8988T (cell line): Measurements from ENCODE around the gene ANAPC1.
"Not testable (repeated sequence)": the region's sequence is repeated elsewhere in the genome, so short reads cannot be mapped to it uniquely, and the experiment has no call there.

ENCODE experiments used
- DNase-seq: peaks from one replicate; pipeline ENCODE4 v3.0.0; 2011

Gene ANAPC1, protein sequence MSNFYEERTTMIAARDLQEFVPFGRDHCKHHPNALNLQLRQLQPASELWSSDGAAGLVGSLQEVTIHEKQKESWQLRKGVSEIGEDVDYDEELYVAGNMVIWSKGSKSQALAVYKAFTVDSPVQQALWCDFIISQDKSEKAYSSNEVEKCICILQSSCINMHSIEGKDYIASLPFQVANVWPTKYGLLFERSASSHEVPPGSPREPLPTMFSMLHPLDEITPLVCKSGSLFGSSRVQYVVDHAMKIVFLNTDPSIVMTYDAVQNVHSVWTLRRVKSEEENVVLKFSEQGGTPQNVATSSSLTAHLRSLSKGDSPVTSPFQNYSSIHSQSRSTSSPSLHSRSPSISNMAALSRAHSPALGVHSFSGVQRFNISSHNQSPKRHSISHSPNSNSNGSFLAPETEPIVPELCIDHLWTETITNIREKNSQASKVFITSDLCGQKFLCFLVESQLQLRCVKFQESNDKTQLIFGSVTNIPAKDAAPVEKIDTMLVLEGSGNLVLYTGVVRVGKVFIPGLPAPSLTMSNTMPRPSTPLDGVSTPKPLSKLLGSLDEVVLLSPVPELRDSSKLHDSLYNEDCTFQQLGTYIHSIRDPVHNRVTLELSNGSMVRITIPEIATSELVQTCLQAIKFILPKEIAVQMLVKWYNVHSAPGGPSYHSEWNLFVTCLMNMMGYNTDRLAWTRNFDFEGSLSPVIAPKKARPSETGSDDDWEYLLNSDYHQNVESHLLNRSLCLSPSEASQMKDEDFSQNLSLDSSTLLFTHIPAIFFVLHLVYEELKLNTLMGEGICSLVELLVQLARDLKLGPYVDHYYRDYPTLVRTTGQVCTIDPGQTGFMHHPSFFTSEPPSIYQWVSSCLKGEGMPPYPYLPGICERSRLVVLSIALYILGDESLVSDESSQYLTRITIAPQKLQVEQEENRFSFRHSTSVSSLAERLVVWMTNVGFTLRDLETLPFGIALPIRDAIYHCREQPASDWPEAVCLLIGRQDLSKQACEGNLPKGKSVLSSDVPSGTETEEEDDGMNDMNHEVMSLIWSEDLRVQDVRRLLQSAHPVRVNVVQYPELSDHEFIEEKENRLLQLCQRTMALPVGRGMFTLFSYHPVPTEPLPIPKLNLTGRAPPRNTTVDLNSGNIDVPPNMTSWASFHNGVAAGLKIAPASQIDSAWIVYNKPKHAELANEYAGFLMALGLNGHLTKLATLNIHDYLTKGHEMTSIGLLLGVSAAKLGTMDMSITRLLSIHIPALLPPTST (N-terminal part only)

DNA sequence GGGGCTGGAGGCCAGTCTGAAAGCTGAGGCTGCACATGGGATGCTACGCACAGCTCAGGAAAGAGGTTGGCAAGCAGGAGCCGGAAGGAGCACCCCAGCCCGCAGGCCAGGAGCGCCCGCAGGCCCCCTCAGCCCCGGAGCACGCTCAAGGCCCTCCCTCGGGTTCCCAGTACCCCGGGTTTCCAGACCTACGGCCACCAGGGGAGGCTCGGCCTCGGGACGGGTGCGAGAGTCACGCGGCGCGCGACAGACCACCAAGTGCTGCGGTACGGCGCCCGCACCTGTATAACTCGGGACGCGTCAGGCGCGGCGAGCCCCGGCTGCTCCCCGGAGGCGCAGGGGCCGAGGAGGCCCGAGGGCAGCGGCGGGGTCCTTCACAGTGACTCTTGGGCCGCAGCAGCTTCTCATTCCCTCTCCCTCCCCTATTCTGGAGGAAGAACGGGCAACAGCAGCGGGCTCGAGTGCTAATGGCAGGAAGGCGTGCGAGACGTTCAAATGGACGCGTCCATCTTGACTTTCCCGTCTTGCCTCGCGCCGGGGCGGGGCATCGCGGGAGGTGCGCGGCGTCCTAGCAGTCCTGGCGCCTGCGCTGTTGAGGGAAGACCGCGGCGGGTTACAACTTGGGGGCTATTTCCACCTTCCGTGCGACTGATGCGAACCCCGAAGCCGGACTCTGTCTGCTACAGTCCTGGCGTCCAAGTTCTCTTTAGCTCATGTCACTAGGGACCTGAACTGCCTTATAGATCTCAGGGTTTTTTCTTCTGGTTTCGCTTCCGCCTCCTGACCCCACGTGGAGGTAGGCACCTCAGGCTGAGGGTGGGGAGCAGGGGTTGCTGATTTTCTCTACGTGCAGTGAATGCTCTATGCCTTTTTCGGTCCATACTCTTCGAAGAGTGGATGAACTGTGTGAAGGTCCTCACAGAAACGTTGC is at the start of gene ANAPC1:
ANAPC1 (minus strand) TSS at position 533 of the 931 bp plus-strand sequence. CDS start 3,368 bp downstream, outside the sequence.
- DNase-seq: peak; percentile 43

DNA sequence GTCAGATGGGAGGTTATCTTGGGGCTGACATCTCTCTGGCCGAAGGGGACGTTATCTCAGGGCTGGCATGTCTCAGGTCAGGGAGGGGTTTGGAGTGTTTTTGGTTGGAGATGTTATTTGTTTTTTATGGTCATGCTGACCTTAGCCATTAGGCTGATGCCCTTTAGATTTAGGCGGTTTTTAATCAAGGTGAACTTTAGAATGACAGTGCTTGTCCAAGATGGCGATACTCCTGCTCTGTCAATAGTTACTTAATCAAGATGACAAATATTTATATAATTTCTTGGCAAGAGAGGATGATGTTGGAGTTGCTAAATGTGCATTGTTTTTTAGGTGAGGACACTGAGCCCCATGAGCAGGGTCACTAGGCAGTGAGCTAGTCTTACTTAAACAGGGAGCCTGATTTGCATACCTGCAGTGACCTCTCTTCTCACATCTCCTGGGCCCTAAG is 48.9 kb upstream of the ANAPC1 start:
- no peak for DNase-seq

DNA sequence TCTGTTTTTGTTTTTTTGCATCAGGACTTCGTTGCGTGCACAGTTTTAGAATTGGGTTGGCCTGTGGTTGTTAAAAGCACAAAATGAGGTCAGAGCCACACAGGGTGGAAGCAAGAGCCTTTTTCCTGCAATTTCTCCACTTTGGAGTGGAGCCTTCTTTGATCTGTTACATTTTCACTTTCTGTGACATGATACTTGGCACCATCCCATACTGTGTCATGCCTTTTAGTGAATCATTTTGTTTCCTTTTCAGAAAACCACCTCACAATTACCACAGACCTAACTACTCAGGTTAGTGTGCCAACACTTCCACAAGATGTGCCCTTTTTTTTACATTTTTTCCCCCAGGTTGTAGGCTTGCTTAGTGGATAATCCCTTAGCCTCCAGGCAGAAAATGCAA is 46.9 kb upstream of the ANAPC1 start:
- no peak for DNase-seq

DNA sequence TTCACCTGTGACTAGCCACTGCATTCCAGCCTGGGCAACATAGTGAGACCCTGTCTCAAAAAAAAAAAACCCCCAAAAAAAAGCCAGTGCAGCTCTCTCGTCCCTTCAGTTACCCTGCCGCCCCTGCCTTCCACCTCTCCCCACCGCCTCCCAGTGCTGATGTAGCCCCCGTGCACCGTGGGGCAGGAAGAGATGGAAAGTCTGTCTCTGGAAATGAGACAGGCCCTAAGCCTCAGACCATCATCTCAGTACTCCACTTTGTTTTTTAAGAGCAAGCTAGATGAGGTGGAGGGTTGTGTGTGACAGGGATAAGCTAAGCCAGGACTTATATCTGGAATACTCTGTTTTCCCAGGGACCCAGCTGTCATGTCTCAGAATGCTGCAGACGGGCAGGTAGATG is 46.4 kb upstream of the ANAPC1 start:
- no peak for DNase-seq

DNA sequence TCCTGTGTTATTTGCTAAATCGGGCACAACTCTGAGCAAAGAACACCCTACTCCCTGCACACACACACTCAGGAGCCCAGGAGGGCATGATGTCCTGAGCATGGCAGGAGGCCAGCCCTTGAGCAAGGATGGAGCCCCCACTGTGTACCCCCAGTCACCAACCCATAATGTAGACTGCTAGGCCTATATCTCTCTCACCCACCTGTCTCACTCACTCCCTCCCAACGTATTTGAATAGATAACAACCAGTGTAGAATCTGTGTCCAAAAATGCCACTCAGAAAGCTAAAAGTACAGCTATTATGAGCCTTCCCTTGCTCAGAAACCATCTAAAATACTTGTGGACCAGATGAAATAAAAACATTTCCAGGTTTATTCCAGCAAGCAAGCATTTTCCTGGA is 43.7 kb upstream of the ANAPC1 start:
- no peak for DNase-seq

DNA sequence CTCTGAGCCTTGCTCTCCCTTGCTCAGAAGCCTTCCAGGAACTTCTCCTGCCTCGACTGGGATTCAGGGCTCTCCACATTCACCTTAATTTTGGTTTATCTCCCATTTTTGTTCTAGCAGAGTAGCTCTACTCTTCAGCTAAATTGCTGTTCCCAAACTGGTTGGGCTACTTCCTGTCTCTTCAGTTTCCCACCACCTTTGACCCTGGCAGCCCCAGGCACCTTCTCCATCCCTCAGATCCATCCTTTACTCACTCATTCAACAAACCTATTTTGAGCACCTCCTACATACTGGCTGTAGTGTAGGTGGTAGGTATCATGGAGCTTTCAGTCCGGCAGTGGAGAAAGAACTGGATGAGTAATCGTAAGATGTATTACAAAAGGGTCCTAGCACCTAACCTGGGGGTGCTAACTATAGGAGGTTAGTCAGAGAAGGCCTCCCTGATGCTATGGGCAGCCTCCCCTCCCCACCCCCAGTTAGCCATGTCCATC is 40.7 kb upstream of the ANAPC1 start:
- DNase-seq: no peak

DNA sequence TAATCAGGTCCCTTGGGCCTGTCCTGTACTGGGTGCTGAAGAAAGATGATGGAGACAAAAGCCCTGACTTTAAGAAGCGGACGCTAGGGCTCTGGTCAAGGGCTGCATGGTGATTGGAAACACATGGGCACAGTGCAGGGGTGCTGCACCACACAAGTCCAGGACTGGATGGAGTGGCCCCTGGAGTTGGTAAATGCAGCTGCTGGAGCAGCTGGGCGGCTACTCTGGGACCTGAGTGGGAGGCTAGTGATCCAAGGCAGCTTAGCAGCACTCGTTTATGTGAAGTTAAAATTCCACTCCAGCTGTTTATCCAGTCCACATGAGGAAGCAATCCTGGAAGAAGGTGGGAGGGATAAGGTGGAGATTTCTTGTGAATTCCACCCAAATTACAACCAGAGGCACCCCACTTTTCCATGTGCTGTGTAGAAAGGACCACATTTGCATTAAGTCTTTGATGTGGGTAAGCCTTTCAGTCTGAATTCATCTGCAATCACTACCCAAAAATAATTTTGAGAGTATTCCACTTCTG is 39.3 kb upstream of the ANAPC1 start:
- no peak for DNase-seq

DNA sequence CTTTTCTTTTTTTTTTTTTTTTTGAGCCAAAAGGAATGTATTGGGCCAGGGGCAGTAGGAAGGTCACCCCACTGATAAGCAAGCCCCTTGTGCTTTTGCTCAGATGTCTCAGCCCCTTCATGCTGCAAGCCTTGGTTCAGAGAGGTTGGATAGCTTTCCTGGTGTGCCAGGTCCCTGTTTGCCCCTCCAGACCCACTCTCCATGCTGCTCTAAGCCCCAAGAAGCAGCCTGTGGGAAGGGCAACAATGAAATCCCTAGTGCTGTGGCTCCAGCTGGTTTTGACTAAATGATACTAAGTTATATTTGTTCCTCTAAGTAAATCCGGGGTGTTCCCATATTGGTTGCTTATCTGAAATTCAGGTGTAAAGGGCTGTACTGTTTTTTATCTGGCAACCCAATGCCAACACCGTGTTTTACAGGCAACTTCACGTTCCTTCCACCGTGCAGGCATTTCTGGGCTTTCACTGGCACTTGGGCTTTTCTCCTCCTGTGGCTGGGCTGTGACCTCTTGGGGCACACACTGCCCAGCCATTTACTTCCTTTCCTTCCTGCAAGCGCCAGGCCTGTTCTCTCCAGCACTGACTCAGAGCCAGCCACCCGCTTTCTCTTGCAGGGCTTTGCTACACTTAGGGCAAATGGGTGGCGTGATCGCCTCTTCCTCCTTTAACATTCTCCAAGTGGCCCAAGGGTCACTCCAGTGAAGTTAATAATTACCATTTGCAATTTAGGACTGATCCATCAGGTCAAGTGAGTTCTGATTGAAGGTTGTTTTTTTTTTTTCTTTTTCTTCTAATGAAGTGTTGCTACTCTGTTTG is 36.0 kb upstream of the ANAPC1 start:
- DNase-seq: no peak

DNA sequence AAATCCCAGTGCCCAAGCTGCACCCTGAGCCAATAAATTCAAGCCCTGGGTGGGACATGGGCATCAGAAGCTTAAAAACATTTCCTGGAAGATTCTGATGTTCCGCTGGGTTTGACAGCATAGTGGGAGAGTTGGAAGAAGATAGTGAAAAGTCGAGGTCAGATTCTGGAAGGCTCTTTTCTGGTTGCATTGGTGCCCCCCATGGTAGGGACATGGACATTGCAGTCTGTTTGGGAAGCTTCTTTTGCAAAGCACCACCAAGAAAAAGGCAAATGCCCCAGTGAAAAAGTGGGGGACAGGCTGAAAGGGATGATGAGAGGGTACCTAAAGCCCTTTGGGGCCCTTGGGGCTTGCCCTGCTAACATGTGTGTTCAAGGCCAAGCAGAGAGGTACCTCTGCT is 35.4 kb upstream of the ANAPC1 start:
- no peak for DNase-seq

DNA sequence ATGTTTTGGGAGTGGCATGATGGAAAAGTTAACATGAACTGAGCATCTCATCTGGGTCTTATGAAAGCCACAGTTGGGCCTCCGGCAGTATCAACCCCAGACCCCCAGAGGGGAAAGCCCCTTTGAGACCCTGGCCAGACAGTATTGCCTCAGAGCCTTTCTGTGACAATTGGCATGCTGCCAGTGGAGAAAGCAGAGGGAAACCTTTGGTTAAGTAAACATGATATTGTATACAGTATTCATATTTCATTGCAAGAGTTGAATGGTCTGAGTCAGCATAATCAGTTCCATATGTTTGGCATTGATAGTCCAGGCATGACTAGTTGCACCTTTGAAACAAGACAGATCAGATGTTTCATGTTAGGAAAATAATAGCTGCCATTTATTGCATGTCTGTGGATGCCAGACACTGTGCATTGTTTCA is 34.4 kb upstream of the ANAPC1 start:
- DNase-seq: no peak

DNA sequence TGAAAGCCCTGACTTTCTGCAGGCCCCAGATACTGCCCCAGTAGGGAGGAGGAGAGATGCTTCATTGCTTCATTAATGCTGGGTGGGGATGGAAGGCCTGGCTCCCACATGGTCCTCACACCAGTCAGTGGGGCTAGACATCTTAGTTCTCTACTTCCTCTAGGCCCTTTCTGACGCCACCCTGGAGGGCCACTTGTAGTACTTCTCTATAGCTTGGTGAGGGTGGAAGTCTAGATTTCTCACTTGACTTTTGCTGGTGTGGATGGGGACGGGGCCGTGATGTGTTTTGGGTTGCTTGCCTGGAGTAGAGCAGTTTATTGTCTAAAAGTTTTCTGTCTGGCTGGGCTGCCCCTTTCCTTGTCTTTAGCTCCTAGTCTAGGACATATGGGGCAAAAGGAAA is 33.1 kb upstream of the ANAPC1 start:
- no peak for DNase-seq

DNA sequence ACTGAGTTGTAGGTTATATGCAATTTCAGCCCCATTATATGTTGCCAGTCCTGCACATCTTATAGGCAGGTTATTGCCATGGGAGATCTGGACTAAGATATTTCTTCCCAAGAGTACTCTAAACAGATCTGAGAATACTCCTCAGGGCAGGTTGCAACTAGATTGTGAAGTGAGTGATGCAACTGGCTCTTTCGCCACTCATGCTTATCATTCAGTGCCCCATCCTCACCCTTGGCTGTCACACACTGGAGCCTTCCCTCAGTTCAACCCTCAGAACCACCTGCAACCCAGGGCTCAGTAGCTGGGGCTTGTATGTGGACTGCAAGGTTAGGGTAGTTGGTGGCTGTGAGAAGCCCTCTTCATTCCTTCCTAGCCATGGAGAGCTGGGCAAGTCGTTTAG is 28.6 kb upstream of the ANAPC1 start:
- no peak for DNase-seq

DNA sequence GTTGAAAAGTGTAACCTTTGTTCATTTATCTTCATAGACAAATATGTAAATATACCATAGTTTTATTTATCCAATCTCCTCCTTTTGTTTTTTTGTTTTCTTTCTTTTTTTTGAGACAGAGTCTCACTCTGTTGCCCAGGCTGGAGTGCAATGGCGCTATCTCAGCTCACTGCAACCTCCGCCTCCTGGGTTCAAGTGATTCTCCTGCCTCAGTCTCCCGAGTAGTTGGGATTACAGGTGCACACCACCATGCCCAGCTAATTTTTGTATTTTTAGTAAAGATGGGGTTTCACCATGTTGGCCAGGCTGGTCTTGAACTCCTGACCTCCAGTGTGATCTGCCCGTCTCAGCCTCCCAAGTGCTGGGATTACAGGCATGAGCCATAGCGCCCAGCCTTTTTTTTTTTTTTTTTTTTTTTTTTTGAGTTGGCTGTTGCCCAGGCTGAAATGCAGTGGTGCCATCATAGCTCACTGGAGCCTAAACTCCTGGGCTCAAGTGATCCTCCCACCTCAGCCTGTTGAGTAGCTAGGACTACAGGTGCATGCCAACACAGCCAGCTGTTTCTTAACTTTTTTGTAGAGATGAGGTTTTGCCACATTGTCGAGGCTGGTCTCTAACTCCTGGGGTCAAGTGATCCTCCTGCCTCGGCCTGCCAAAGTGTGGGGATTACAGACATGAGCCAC is 27.4 kb upstream of the ANAPC1 start:
- not testable (repeated sequence) for DNase-seq

DNA sequence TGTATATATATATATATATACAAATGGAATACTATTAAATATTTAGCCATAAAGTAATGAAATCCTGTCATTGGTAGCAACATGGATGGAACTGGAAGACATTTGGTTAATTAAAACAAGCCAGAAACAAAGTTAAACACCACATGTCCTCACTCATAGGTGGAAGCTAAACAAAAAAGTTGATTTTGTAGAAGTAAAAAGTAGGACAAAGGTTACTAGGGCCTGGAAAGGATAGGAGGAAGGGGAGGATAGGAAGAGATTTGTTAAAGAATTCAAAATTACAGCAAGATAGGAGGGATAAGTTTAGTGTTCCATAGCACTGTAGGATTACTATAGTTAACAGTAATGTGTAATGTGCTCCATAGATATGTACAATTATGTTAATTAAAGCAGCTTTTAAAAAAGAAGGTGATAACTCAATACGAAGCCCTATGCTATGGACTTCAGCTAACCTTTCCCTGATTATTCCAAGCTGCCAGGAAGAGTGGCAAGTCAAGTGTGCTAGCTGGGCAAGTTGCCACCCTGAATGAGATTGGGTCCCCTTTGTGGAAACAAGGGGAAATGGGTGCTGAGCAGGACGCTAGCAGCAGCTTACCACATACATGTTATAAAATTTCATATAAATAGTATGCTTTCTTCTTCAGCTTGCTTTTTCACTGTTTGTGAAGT is 26.8 kb upstream of the ANAPC1 start:
- no peak for DNase-seq

DNA sequence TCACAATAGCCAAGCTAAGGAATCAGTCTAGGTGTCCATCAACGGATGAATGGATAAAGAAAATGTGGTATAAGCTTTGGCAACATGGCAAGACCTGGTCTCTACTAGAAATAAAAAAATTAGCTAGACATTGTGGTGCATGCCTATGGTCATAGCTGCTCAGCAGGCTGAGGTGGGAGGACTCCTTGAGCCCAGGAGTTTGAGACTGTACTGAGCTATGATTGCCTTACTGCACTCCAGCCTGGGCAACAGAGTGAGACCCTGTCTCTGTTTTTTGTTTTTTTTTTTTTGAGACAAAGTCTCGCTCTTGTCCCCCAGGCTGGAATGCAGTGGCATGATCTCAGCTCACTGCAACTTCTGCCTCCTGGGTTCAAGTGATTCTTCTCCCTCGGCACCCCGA is 26.0 kb upstream of the ANAPC1 start:
- not testable (repeated sequence) for DNase-seq

DNA sequence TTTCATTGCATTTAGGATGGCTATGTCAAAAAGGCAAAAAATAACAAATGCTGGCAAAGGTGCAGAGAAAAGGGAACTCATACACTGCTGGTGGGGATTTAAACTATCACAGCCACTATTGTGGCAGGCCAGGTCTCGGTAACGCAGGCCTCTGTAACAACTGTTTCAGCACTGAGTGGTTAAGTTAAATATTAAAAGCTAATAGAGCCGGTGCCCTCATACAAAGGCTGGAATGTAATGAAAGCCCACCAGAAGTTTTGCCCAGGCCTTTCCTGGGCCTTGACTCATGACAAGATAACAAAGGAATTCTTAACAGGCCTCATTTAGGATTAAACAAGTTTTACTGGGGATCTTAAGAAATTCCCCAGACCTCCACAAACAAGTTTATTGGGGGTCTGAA is 25.1 kb upstream of the ANAPC1 start:
- no peak for DNase-seq

DNA sequence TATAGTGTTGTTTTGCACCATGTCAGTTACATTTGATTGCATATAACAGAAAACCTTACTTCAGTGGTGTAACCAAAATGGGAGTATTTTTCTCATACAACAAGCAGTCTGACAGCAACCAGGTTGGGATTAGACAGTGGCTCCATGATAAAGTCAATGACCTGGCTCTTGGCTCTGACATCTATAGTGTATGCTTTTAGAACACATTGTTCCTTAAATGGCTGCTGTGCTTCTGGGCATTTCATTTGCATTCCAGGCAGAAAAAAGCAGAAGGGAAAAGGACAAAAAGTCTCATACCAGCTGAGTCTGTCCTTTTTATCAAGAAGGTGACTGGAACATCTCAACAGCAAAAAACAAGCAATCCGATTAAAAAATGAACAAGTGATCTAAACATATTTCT is 24.6 kb upstream of the ANAPC1 start:
- no peak for DNase-seq

DNA sequence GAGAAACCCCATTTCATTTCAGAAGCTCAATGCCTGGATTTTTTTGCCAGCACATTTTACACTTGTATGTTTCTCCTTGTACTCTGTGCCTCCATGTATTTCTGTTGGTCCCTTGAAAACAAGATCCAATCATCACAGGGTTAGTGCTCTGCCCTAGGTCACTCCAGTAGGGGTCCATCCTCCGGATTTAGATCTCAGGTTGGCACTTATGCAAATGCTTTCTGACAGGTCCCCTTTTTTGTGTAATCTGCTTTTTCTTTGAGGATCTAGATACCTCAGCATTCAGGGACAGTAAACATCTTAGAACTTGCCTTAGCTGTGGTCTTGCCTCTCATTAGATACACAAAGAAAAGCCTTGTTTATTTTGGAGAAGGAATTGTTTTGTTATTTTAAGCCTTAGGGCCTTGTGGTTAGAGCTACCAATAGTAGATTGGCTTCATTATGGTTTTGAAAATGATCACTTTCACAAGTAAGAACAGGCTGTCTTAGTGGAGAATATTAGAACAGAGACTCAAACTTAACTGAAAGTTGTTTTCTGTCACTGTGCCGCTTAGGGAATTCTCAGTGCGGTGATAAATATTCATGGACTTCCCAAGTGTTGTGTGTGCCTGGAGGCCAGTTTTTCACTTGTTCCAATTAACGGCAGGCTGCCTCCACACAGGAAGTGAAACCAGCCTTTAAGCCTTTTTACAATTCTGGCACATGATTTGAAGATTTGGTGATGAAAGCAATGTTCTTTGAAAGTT is 22.2 kb upstream of the ANAPC1 start:
- DNase-seq: no peak

DNA sequence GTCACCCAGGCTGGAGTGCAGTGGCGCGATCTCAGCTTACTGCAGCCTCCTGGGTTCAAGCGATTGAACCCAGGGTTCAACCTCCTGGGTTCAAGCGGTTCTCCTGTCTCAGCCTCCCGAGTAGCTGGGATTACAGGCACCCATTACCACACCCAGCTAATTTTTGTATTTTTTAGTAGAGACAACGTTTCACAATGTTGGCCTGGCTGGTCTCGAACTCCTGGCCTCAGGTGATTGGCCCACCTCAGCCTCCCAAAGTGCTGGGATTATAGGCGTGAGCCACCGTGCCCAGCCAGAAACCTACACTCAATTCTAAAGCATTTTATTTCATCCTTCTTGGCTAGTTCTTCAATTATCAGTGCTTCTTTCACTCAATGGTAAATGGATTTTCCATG is 21.5 kb upstream of the ANAPC1 start:
- DNase-seq: not testable (repeated sequence)
